Body of pancreas (tissue), 4 donors: ENCODE data around the gene SLC17A6.

ENCODE experiments used
- CTCF ChIP-seq, 7 experiments: fragments of 450-650 bp in 4 of 7; fragments of 200-600 bp in 3 of 7; sonication (generic) in 3 of 7; IDR thresholded peaks; one replicate each; pipeline ENCODE4 v1.5.1; 2016 to 2019; ENCODE audit warnings: antibody characterized with exemption in 7 of 7
- POLR2A ChIP-seq, 3 donors: fragments of 450-650 bp; IDR thresholded peaks; one replicate each; pipeline ENCODE4 v1.6.1; 2016; ENCODE audit warnings: antibody characterized with exemption in 3 of 3, mild to moderate bottlenecking in 2 of 3

GRCh38 chr11:22343371-22344032 lies 5.3 kb downstream of the SLC17A6 start:
- TF ChIP-seq CTCF (IDR thresholded peaks at IDR 0.05) (no peak), POLR2A (IDR thresholded peaks at IDR 0.05) (no peak)
